Adrenal gland (tissue), 5 donors: ENCODE results near the gene USP38.

Experiments
- POLR2A ChIP-seq, 2 donors: fragments of 450-650 bp; IDR thresholded peaks; one replicate each; pipeline ENCODE4 v1.6.1; 2017; ENCODE audit warnings: antibody characterized with exemption in 2 of 2, mild to moderate bottlenecking in 2 of 2, moderate library complexity in 1 of 2
- TF ChIP-seq, protein P1 (sequence below), 6 experiments: fragments of 450-650 bp in 4 of 6; fragments of 200-600 bp in 2 of 6; sonication (generic) in 1 of 6; IDR thresholded peaks; 1 replicate in 5 of 6; 2 replicates in 1 of 6; pipeline versions ENCODE4 v1.5.1 to v1.8.0; 2016 to 2021; ENCODE audit warnings: antibody characterized with exemption in 6 of 6, mild to moderate bottlenecking in 2 of 6, moderate library complexity in 1 of 6
- donor health status: DM: no; HTN: no; CAD: no.

DNA sequence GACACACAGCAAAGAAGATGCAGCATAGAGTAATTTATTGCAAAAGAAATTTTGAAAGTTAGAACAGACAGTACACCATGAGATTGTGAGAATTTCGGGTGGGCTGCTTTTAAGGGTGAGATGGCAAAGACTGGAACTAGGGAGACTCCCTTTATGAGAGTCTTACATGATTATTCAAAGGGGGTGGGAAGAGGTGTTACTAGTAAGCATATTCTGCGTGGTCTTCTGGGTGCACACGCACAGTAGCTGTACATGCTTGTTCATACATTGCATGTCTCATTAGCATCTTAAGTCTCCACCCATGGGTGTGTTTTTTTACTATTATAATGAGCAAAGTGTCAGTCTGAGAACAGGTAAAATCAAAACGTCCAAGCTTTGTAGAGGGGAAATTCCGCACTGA, 49.4 kb upstream of the USP38 start:
- TF ChIP-seq, protein P1, sequence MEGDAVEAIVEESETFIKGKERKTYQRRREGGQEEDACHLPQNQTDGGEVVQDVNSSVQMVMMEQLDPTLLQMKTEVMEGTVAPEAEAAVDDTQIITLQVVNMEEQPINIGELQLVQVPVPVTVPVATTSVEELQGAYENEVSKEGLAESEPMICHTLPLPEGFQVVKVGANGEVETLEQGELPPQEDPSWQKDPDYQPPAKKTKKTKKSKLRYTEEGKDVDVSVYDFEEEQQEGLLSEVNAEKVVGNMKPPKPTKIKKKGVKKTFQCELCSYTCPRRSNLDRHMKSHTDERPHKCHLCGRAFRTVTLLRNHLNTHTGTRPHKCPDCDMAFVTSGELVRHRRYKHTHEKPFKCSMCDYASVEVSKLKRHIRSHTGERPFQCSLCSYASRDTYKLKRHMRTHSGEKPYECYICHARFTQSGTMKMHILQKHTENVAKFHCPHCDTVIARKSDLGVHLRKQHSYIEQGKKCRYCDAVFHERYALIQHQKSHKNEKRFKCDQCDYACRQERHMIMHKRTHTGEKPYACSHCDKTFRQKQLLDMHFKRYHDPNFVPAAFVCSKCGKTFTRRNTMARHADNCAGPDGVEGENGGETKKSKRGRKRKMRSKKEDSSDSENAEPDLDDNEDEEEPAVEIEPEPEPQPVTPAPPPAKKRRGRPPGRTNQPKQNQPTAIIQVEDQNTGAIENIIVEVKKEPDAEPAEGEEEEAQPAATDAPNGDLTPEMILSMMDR (IDR thresholded peaks at IDR 0.05): no peak
- no peak for TF ChIP-seq POLR2A (IDR thresholded peaks at IDR 0.05)
